Natural killer cell (primary cell): ENCODE results near the gene MCUR1. TPM values are rescaled to one million over a fixed set of nuclear protein-coding genes. Genes with fewer than 3 reads are reported as not detected.
"Not testable (repeated sequence)": the region's sequence is repeated elsewhere in the genome, so short reads cannot be mapped to it uniquely, and the experiment has no call there.

Experiments used
- ATAC-seq, 3 donors: fragments of 150-1000 bp in 2 of 3; fragments of 200-7000 bp in 1 of 3; cut with Tn5 transposase; 1 replicate in 1 of 3; 2 replicates in 2 of 3; pipeline ENCODE4 v1.10.0; 2021; ENCODE audit warnings: mild to moderate bottlenecking in 2 of 3, moderate library complexity in 2 of 3
- DNase-seq, 2 donors: peaks; one replicate each; pipeline versions ENCODE4 v3.0.0 to v3.0.0-alpha.2; 2013 to 2021; ENCODE audit warnings: mixed read lengths in 1 of 2
- H3K27ac ChIP-seq: one replicate; pipeline ENCODE4 v1.5.1; 2013; ENCODE audit warnings: mild to moderate bottlenecking, low read length
- H3K27me3 ChIP-seq: one replicate; pipeline ENCODE4 v1.6.1; 2013; ENCODE audit warnings: low read length; ENCODE audit not compliant: control insufficient read depth, insufficient read depth
- H3K36me3 ChIP-seq: one replicate; pipeline ENCODE4 v1.6.1; 2013; ENCODE audit warnings: low read length; ENCODE audit not compliant: control insufficient read depth, insufficient read depth
- H3K4me1 ChIP-seq: one replicate; pipeline ENCODE4 v1.6.1; 2013; ENCODE audit warnings: low read length; ENCODE audit not compliant: control insufficient read depth, insufficient read depth
- H3K4me3 ChIP-seq: one replicate; pipeline ENCODE4 v1.5.1; 2013; ENCODE audit warnings: low read length
- H3K9me3 ChIP-seq: one replicate; pipeline ENCODE4 v1.6.1; 2013; ENCODE audit warnings: low read length; ENCODE audit not compliant: control insufficient read depth, insufficient read depth
- H3K27ac Mint-ChIP-seq, 2 donors: one replicate each; pipeline ENCODE4 v1.8.0; 2022; ENCODE audit warnings: mild to moderate bottlenecking in 2 of 2, mixed read lengths in 2 of 2, moderate library complexity in 1 of 2
- H3K27me3 Mint-ChIP-seq, 2 donors: one replicate each; pipeline ENCODE4 v1.8.0; 2022; ENCODE audit warnings: low read depth in 2 of 2, mixed read lengths in 2 of 2
- H3K36me3 Mint-ChIP-seq: one replicate; pipeline ENCODE4 v1.8.0; 2022; ENCODE audit warnings: mixed read lengths
- H3K4me1 Mint-ChIP-seq, 2 donors: one replicate each; pipeline ENCODE4 v1.8.0; 2022; ENCODE audit warnings: mixed read lengths in 2 of 2
- H3K4me3 Mint-ChIP-seq: one replicate; pipeline ENCODE4 v1.8.0; 2022; ENCODE audit warnings: mild to moderate bottlenecking, moderate library complexity, mixed read lengths
- H3K9me3 Mint-ChIP-seq, 2 donors: one replicate each; pipeline ENCODE4 v1.8.0; 2022; ENCODE audit warnings: mixed read lengths in 2 of 2
- CTCF ChIP-seq: fragments of 200-600 bp; IDR thresholded peaks from one replicate; pipeline ENCODE4 v1.8.0; 2022; ENCODE audit warnings: antibody characterized with exemption
- WGBS: methylation state at CpG from one replicate; pipeline ENCODE4 v1.1.7; 2013; ENCODE audit warnings: missing lambda C conversion rate; ENCODE audit not compliant: insufficient coverage; 5-methylcytosine and 5-hydroxymethylcytosine counted together
- intact Hi-C: fragments of 100-400 bp; cut with micrococcal nuclease; formaldehyde crosslinking; loops from one replicate; pipeline ENCODE4 v1.14.2; 2022
- total RNA-seq, 4 donors: library from RNA; stranded (reverse); fragments of 120-200 nt in 1 of 4; gene quantifications; one replicate each; pipeline versions ENCODE4 v1.2.3 to v1.2.4, GENCODE V29; 2013 to 2022

Gene MCUR1
- total RNA-seq, 3 donors from 2014 or later (not counting 1 experiment from before 2014, with no cell fraction given), result 6.0 to 9.6 (median 7.9) TPM

- intact Hi-C loops, result no loop called here
- Histone ChIP-seq H3K9me3 (no peaks in the 10 kb centered on the region), H3K27ac (no peak overlapping the region), H3K36me3 (peaks cover 4% of the 10 kb centered on the region), H3K4me1 (no peaks in the 10 kb centered on the region), H3K4me3 (no peak overlapping the region), H3K27me3 (no peaks in the 10 kb centered on the region)
- H3K27me3 Mint-ChIP-seq, result no peaks in the 10 kb centered on the region
- H3K4me3 Mint-ChIP-seq, result no peak overlapping the region
- DNase-seq (no peak), ATAC-seq (no peak)
- H3K36me3 Mint-ChIP-seq, result peaks cover 9% of the 10 kb centered on the region
- no peaks in the 10 kb centered on the region for H3K4me1 Mint-ChIP-seq
- no peak overlapping the region for H3K27ac Mint-ChIP-seq
- H3K9me3 Mint-ChIP-seq, result no peaks in the 10 kb centered on the region
- WGBS, result 81% methylated on average over 8 of the region's 8 CpGs
- no peak for TF ChIP-seq CTCF
Observed at GRCh38 chr6:13787137-13787536, 27.2 kb downstream of the MCUR1 start.

GRCh38 chr6:13780162-13780561 is 34.2 kb downstream of the MCUR1 start:
- H3K4me1 Mint-ChIP-seq, H3K27me3 ChIP-seq, H3K9me3 Mint-ChIP-seq, H3K27ac ChIP-seq, ATAC-seq, H3K36me3 ChIP-seq, H3K4me1 ChIP-seq, H3K27ac Mint-ChIP-seq, H3K36me3 Mint-ChIP-seq, H3K9me3 ChIP-seq, DNase-seq, intact Hi-C loops, H3K27me3 Mint-ChIP-seq, H3K4me3 ChIP-seq, H3K4me3 Mint-ChIP-seq: not testable (repeated sequence)
- 97% methylated on average over 8 of the region's 8 CpGs for WGBS

- no peak overlapping the region for H3K27ac Mint-ChIP-seq
- WGBS, result 91% methylated on average over 5 of the region's 6 CpGs
- H3K27ac ChIP-seq, result no peak overlapping the region
- ATAC-seq (no peak), DNase-seq (no peak)
- H3K4me1 ChIP-seq, result no peaks in the 10 kb centered on the region
- intact Hi-C loops, result no loop called here
- H3K4me3 Mint-ChIP-seq, result no peak overlapping the region
- no peaks in the 10 kb centered on the region for H3K9me3 Mint-ChIP-seq
- H3K4me3 ChIP-seq, result no peak overlapping the region
- no peaks in the 10 kb centered on the region for H3K27me3 Mint-ChIP-seq
- no peaks in the 10 kb centered on the region for H3K9me3 ChIP-seq
- H3K4me1 Mint-ChIP-seq, result no peaks in the 10 kb centered on the region
- H3K36me3 ChIP-seq, result no peaks in the 10 kb centered on the region
- TF ChIP-seq CTCF, result no peak
- no peaks in the 10 kb centered on the region for H3K27me3 ChIP-seq
- no peaks in the 10 kb centered on the region for H3K36me3 Mint-ChIP-seq
Observed at GRCh38 chr6:13778028-13778427, 36.3 kb downstream of the MCUR1 start.

GRCh38 chr6:13776602-13777001 is 37.8 kb downstream of the MCUR1 start:
- TF ChIP-seq CTCF, result no peak
- no peaks in the 10 kb centered on the region for H3K4me1 Mint-ChIP-seq
- 88% methylated on average over 9 of the region's 9 CpGs for WGBS

GRCh38 chr6:13775466-13775865 is 38.9 kb downstream of the MCUR1 start:
- H3K4me3 ChIP-seq, H3K27me3 ChIP-seq, H3K27ac ChIP-seq, intact Hi-C loops, H3K4me1 Mint-ChIP-seq, H3K9me3 Mint-ChIP-seq, H3K27ac Mint-ChIP-seq, H3K27me3 Mint-ChIP-seq, H3K36me3 Mint-ChIP-seq, H3K9me3 ChIP-seq, H3K36me3 ChIP-seq, H3K4me3 Mint-ChIP-seq, H3K4me1 ChIP-seq, ATAC-seq, DNase-seq: not testable (repeated sequence)
- 97% methylated on average over 6 of the region's 9 CpGs for WGBS

More at GRCh38 chr6:13776602-13777001, 37.8 kb downstream of the MCUR1 start:
- no peaks in the 10 kb centered on the region for H3K27me3 ChIP-seq
- no peaks in the 10 kb centered on the region for H3K4me1 ChIP-seq
- H3K9me3 Mint-ChIP-seq, result no peaks in the 10 kb centered on the region
- no peak overlapping the region for H3K27ac Mint-ChIP-seq
- no peaks in the 10 kb centered on the region for H3K9me3 ChIP-seq
- intact Hi-C loops, result no loop called here
- H3K4me3 Mint-ChIP-seq, result no peak overlapping the region
- H3K27me3 Mint-ChIP-seq, result no peaks in the 10 kb centered on the region
- no peaks in the 10 kb centered on the region for H3K36me3 Mint-ChIP-seq
- ATAC-seq (no peak), DNase-seq (no peak)
- H3K4me3 ChIP-seq, result no peak overlapping the region
- no peaks in the 10 kb centered on the region for H3K36me3 ChIP-seq
- no peak overlapping the region for H3K27ac ChIP-seq

GRCh38 chr6:13772358-13773030 is 41.9 kb downstream of the MCUR1 start:
- H3K27ac ChIP-seq, H3K4me1 Mint-ChIP-seq, H3K27me3 ChIP-seq, intact Hi-C loops, H3K4me3 Mint-ChIP-seq, DNase-seq, H3K9me3 Mint-ChIP-seq, ATAC-seq, H3K27ac Mint-ChIP-seq, H3K36me3 Mint-ChIP-seq, H3K27me3 Mint-ChIP-seq, H3K4me1 ChIP-seq, H3K9me3 ChIP-seq, H3K4me3 ChIP-seq, H3K36me3 ChIP-seq: not testable (repeated sequence)
- WGBS, result 95% methylated on average over 35 of the region's 35 CpGs
